Stomach (tissue), 9 donors: ENCODE results near the gene DOC2A. TPM values are rescaled to one million over a fixed set of nuclear protein-coding genes. Genes with fewer than 3 reads are reported as not detected.
A peak's percentile ranks its signal among the peaks of the same experiment; 100 is the strongest.
"Not testable (repeated sequence)": the region's sequence is repeated elsewhere in the genome, so short reads cannot be mapped to it uniquely, and the experiment has no call there.

ENCODE experiments used
- DNase-seq, 2 donors: peaks; one replicate each; pipeline versions ENCODE4 v3.0.0 to v3.0.0-alpha.2; 2013 to 2019
- H3K27ac ChIP-seq, 5 donors: fragments of 200-600 bp in 4 of 5; sonication (generic) in 4 of 5; one replicate each; pipeline ENCODE4 v1.5.1; 2013 to 2019; ENCODE audit warnings: mild to moderate bottlenecking in 1 of 5, moderate library complexity in 1 of 5
- H3K27me3 ChIP-seq, 3 donors: fragments of 200-600 bp; sonication (generic); one replicate each; pipeline ENCODE4 v1.5.1; 2017 to 2019; ENCODE audit warnings: mixed run types in 1 of 3
- H3K36me3 ChIP-seq, 4 donors: fragments of 200-600 bp; sonication (generic); 1 replicate in 3 of 4; 2 replicates in 1 of 4; pipeline ENCODE4 v1.5.1; 2016 to 2019
- H3K4me1 ChIP-seq, 4 donors: fragments of 200-600 bp; sonication (generic); one replicate each; pipeline ENCODE4 v1.5.1; 2016 to 2019
- H3K4me3 ChIP-seq, 4 donors: fragments of 200-600 bp; sonication (generic) in 3 of 4; one replicate each; pipeline ENCODE4 v1.5.1; 2016 to 2019; ENCODE audit warnings: mild to moderate bottlenecking in 1 of 4
- H3K9me3 ChIP-seq, 4 donors: fragments of 200-600 bp; sonication (generic); one replicate each; pipeline ENCODE4 v1.5.1; 2016 to 2019
- CTCF ChIP-seq, 7 experiments: fragments of 450-650 bp in 4 of 7; fragments of 200-600 bp in 3 of 7; sonication (generic) in 3 of 7; IDR thresholded peaks; one replicate each; pipeline ENCODE4 v1.5.1; 2016 to 2019; ENCODE audit warnings: antibody characterized with exemption in 7 of 7, control low read depth in 2 of 7, mild to moderate bottlenecking in 1 of 7
- EP300 ChIP-seq: sonication (generic); formaldehyde crosslinking; IDR thresholded peaks from one replicate; pipeline ENCODE4 v1.6.1; 2017; ENCODE audit warnings: antibody characterized with exemption
- POLR2A ChIP-seq, 4 donors: fragments of 450-650 bp; IDR thresholded peaks; one replicate each; pipeline ENCODE4 v1.6.1; 2016; ENCODE audit warnings: antibody characterized with exemption in 4 of 4, control low read depth in 2 of 4, mild to moderate bottlenecking in 1 of 4, moderate library complexity in 1 of 4
- POLR2AphosphoS5 ChIP-seq, 3 donors: sonication (generic); formaldehyde crosslinking; IDR thresholded peaks; one replicate each; pipeline ENCODE4 v1.6.1; 2016; ENCODE audit warnings: antibody characterized with exemption in 3 of 3
- WGBS, 5 donors: extraction: QIAGEN DNeasy Blood & Tissue Kit in 3 of 5; methylation state at CpG; one replicate each; pipeline versions ENCODE4 v1.1.5 to v1.1.7; 2013 to 2018; 5-methylcytosine and 5-hydroxymethylcytosine counted together
- intact Hi-C: fragments of 100-400 bp; cut with DNase I; formaldehyde crosslinking; loops from one replicate; pipeline ENCODE4 v1.15.1; 2023; ENCODE audit warnings: low total_unique reads
- polyA plus RNA-seq, 3 donors: library from polyadenylated mRNA; stranded (reverse); fragments of 200-250 nt; gene quantifications; one replicate each; pipeline ENCODE4 v1.2.3, GENCODE V29; 2013
- total RNA-seq, 5 donors: library from RNA; depleted of rRNA; stranded (reverse); fragments of >200 nt; gene quantifications; one replicate each; pipeline versions ENCODE4 v1.1.0 to v1.2.3, GENCODE V29; 2014 to 2016
- donor health status: healthy with polysubstance abuse.
- donor health status: Bipolar disorder and iron deficiency.
- donor health status: healthy.

DOC2A gene
- total and polyA plus RNA-seq, 8 donors: 0.72 to 20.9 (median 1.8) TPM; not detected in 4

- Histone ChIP-seq H3K4me3 (no peak overlapping the region), H3K27me3 (peaks cover 0 to 20% (median 0%) of the 10 kb centered on the region in 3 donors), H3K27ac (no peak overlapping the region), H3K4me1 (peaks cover 0 to 6% (median 0%) of the 10 kb centered on the region in 4 donors), H3K9me3 (no peaks in the 10 kb centered on the region), H3K36me3 (no peaks in the 10 kb centered on the region)
- 86 to 97% (median 92%) methylated on average over 1 of the region's 1 CpG for WGBS, 5 donors
- TF ChIP-seq POLR2A (IDR thresholded peaks at IDR 0.05): no peak
- intact Hi-C loops: no loop called here
- no peak for DNase-seq
These were observed 35.8 kb upstream of the DOC2A start for GRCh38 chr16:30046588-30046987.

GRCh38 chr16:30046178-30046577 lies 35.4 kb upstream of the DOC2A start:
- no peak for DNase-seq
- Histone ChIP-seq H3K27ac (no peak overlapping the region), H3K9me3 (no peaks in the 10 kb centered on the region), H3K36me3 (no peaks in the 10 kb centered on the region), H3K4me3 (no peak overlapping the region), H3K27me3 (peaks cover 0 to 20% (median 0%) of the 10 kb centered on the region in 3 donors), H3K4me1 (peaks cover 0 to 6% (median 0%) of the 10 kb centered on the region in 4 donors)
- intact Hi-C loops: no loop called here
- WGBS, 5 donors: 41 to 57% (median 45%) methylated on average over 8 of the region's 8 CpGs
- no peak for TF ChIP-seq POLR2A (IDR thresholded peaks at IDR 0.05)
- TF ChIP-seq EP300: no peak
- TF ChIP-seq POLR2AphosphoS5 (IDR thresholded peaks at IDR 0.05): no peak
- no peak for TF ChIP-seq CTCF (IDR thresholded peaks at IDR 0.05)

GRCh38 chr16:30041841-30042240 lies 31.0 kb upstream of the DOC2A start:
- no peaks in the 10 kb centered on the region for H3K9me3 ChIP-seq
- peak in 3 of 7 experiments; percentile 15 to 30 (median 22) for TF ChIP-seq CTCF (IDR thresholded peaks at IDR 0.05)
- TF ChIP-seq POLR2AphosphoS5 (IDR thresholded peaks at IDR 0.05): no peak
- intact Hi-C loops: no loop called here
- 12 to 20% (median 16%) methylated on average over 5 of the region's 5 CpGs for WGBS, 5 donors
- H3K4me3 ChIP-seq: no peak overlapping the region
- H3K27me3 ChIP-seq: peaks cover 0 to 37% (median 0%) of the 10 kb centered on the region in 3 donors
- peaks cover 0 to 6% (median 0%) of the 10 kb centered on the region in 4 donors for H3K4me1 ChIP-seq
- no peaks in the 10 kb centered on the region for H3K36me3 ChIP-seq
- peak in 1 of 2 donors; percentile 53 for DNase-seq
- no peak overlapping the region for H3K27ac ChIP-seq

GRCh38 chr16:30040690-30041089 lies 29.9 kb upstream of the DOC2A start:
- DNase-seq, H3K36me3 ChIP-seq, H3K27ac ChIP-seq, H3K4me1 ChIP-seq, H3K4me3 ChIP-seq, H3K9me3 ChIP-seq, intact Hi-C loops: not testable (repeated sequence)
- peaks cover 0 to 48% (median 0%) of the 10 kb centered on the region in 3 donors for H3K27me3 ChIP-seq
- 80 to 92% (median 89%) methylated on average over 5 of the region's 5 CpGs for WGBS, 5 donors

GRCh38 chr16:30040221-30040620 lies 29.4 kb upstream of the DOC2A start:
- Histone ChIP-seq H3K9me3 (no peaks in the 10 kb centered on the region), H3K27ac (no peak overlapping the region), H3K4me1 (peaks cover 0 to 6% (median 0%) of the 10 kb centered on the region in 4 donors), H3K27me3 (peaks cover 0 to 53% (median under 1%) of the 10 kb centered on the region in 3 donors), H3K36me3 (no peaks in the 10 kb centered on the region), H3K4me3 (no peak overlapping the region)
- TF ChIP-seq CTCF (IDR thresholded peaks at IDR 0.05): no peak
- no peak for TF ChIP-seq POLR2A (IDR thresholded peaks at IDR 0.05)
- no peak for TF ChIP-seq EP300
- TF ChIP-seq POLR2AphosphoS5 (IDR thresholded peaks at IDR 0.05): no peak
- intact Hi-C loops: no loop called here
- 61 to 76% (median 63%) methylated on average over 5 of the region's 5 CpGs for WGBS, 5 donors
- DNase-seq: no peak
